NCI-H524 (cell line): ENCODE data around the gene DLEC1.
"Not testable (repeated sequence)": the region's sequence is repeated elsewhere in the genome, so short reads cannot be mapped to it uniquely, and the experiment has no call there.

ENCODE experiments used
- DNase-seq, 2 experiments: peaks; one replicate each; lab custom pipeline; 2025; lab: John Stamatoyannopoulos, UW

The DLEC1 gene

DNA sequence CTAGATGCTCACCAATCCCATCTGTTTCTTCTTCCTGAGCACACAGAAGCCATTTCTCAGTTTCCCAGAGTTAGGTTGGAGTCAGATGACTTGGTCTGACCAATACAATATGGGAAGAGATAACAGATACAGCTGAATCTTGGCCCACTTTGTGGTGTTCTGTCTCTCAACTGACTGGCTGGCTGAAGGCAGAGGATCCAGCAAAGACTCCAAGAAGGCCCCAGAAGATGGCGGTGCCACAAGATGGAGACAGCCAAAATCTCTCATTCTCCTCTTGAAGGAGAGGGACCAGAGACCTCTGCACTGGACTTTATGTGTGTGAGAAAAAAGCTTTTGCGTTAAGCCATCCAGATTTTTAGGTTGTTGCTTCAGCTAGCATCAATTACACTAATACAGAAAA, 118.1 kb downstream of the DLEC1 start:
- no peak for DNase-seq

DNA sequence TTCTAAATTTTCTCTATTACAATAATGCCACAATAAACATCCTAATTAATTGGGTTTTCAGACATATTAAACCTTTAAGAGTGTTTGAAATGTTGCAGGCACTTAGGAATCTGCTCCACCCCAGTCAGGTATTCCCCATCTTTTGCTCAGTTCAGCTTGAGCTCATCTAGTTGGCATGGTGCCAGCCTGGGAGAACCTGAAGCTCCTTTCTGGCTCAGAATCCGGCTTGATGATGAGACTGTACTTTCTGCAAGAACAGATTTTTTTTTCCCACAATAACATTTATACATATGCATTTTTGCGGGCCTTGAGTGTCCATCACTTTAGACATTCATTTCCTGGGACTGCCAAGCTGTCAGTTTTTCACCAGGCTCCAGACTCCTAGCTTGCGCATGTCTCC, 118.6 kb downstream of the DLEC1 start:
- no peak for DNase-seq

- DNase-seq, result peak in 1 of 2 experiments; percentile 40
Observed at GRCh38 chr3:38158472-38158871, 119.5 kb downstream of the DLEC1 start.

GRCh38 chr3:38160704-38161103, 121.7 kb downstream of the DLEC1 start:
- not testable (repeated sequence) for DNase-seq

DNA sequence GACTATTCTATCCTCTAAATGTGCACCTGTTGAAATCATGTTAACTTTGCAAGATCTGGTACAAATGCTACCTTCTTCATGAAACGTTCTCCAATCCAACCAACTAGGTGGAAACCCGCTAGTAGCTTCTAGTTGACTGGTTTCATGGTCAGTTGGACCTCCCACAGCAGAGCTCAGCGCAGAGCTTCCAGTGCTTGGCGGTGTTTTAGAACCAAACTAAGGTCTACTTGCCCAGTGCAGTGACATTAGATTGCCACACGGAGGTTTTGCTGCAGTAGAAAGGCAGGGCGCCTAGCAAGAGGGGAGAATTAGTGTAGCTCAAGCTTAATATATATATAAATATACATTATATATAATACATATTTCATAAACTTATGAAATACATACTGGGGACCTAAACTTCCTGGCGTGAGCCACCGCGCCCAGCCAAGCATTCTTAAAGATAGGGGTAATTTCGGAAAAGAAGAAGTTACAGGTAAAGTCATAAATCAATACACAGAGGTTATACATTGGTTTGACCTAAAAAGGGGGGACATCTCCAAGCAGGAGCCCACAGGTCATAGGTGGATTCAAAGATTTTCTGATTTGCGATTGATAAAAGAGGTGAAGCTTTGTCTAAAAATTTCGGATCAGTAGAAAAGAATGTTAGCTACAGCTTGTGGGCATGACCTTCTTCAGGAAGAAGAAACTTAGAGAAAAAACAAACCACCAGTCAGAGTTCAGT, 124.3 kb downstream of the DLEC1 start:
- peak in 1 of 2 experiments; percentile 19 for DNase-seq

- DNase-seq, result no peak
Observed at GRCh38 chr3:38163841-38164642, 125.0 kb downstream of the DLEC1 start.

DNA sequence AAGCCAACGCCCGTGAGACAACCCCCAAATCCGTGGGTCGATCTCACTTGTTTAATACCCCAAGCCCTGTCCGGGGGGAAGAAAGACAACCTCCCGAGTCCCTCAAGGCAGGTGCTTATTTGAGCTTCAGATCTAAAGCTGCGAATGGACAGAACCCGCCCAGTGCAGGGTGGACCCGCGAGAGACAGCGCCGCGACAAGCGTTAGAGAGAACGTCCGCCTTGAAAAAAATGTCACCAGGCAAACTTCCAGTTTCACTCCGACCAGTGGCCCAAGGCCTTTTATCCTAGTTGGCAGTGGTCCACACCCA, 125.6 kb downstream of the DLEC1 start:
- no peak for DNase-seq

DNA sequence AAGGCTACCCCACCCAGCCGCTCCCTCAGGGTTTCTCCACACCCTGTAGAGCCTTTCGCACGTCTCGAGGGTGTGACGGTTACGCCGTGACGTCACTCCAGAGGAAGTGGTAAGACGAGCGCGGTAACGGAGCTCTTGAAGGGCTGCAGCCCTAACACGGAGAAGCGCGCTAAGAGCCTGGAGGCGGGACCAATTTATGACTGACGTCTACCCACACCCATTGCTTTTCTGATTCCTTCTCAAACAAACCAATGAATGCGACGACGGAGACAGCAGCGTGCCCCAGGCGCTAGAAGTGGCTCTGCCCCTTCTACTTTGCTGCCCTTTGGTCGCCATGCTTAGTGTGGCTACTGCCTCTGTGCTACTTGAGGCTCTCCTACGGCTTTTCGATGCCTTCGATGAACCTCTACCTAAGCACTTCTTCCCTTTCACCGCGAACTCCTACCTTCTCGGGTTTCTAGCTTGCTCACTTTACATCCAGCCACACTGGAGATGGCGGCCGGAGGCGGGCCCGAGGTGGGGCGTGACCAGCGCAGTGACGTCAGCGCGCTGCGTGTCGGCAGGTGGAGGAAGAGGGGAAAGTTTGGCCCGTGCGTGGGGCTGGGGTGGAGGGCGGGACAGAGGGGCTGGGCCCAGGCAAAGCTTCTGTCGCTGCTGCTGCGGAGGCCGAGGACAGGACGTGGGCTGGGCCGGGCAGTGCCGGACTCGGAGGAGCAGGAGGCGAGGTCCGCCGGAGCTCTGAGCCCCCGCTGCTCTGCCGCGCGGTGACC, 126.1 kb downstream of the DLEC1 start, which contains the start of gene OXSR1:
TSS of gene OXSR1 (plus strand) at position 586 of the 770 bp plus-strand sequence. CDS start 340 bp downstream, outside the sequence.
- peak; percentile 96 to 99 for DNase-seq

GRCh38 chr3:38165722-38166387, 126.8 kb downstream of the DLEC1 start:
- peak; percentile 35 to 36 for DNase-seq

DNA sequence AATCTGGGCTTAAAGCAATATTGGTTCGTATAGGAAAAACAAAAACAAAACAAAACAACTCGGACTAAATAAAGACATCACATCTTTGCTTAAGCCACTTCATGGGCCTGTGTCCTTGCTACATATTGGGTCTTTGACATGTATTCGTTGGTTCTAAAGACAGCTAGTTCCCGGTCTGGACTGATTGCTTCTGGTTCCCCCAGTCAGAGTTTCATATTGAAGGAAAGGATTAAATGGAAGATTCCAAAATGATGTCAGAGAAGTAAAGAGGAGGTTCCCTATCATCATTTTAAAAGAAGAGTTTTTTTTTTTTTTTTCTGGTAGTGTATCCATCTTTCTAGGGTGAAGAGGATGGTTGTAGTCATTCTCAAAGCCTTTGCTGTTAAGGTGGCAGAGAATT, 128.6 kb downstream of the DLEC1 start:
- no peak for DNase-seq

DNA sequence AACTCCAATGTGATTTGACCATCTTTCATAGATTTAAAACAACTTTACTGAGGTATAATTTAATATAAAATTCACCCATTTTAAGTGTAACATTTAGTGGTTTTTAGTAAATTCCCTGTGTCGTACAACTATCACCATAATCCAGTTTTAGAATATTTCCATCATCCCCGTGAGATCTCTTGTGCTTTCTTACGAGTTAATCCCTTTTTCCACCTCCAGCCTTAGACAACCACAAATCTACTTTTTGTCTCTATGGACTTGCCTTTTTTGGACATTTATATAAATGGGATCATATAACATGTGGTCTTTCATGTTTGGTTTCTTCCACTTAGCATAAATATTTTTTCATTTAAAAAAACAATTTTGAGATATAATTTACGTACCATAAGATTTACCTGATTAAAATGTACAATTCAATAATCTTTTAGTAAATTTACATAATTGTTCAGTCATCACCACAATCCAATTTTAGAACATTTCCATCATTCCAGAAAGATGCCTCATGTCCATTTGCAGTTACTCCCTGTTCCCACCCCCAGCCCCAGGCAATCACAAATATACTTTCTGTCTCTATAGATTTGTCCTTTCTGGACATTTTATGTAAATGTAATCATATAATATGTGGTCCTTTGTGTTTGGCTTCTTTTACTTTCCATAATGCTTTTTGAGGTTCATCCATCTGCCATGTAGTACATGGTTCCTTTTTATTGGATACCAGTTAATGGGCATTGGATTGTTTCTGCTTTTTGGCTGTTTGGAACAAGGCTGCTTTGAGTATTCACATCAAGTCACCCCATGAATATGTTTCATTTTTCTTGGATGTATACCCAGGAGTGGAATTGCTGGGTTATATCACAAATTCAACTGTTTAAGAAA, 129.4 kb downstream of the DLEC1 start:
- DNase-seq, result no peak

- DNase-seq, result no peak
Observed at GRCh38 chr3:38169027-38169317, 130.0 kb downstream of the DLEC1 start.

DNA sequence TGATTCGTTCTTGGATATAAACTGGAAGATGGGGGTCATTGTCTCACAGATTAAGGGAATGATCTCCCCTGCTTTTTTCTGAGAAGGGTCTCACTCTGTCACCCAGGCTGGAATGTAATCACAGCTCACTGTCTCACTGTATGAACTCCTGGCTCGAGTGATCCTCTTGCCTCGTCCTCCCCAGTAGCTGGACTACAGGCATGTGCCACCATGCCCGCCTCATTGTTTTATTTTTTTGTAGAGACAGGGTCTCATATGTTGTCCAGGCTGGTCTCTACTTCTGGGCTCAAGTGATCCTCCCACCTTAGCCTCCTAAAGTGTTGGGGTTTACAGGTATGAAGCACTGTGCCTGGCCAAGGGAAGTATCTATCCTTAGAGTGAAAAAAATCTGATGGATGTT, 131.7 kb downstream of the DLEC1 start:
- DNase-seq, result no peak

- no peak for DNase-seq
Observed at GRCh38 chr3:38171622-38172021, 132.6 kb downstream of the DLEC1 start.
